DMS53 (cell line): ENCODE data around the gene LCN1.

Experiments used
- DNase-seq: peaks from one replicate; lab custom pipeline; 2025; lab: John Stamatoyannopoulos, UW

LCN1 gene

GRCh38 chr9:135488527-135488926, 32.7 kb upstream of the LCN1 start:
- no peak for DNase-seq

- DNase-seq = no peak
Observed at GRCh38 chr9:135489188-135489906, 31.9 kb upstream of the LCN1 start.

GRCh38 chr9:135490166-135490870, 30.9 kb upstream of the LCN1 start:
- DNase-seq = no peak

DNA sequence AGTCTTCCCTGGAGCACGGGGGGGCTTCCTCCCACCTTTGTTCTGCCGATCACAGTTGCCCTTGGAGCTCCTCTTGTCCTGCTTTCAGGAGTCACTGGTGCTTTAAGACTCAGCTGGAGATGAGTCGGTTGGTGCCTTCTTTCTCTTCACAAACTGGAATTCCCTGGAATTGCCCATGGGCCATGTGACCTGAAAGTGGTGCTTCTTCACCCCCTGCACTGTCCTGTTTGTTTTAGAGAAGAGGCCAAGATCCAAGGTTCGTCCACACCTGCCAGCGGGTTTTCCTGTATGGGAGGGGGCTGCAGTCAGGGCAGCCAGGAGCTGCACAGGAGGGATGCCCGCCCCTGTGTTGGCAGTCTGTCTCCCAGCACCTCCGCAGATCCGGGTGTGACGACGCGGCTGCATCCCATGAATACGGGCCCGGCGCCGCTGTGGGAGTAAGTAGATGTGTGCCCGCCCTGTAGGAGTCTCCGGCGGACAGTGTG, 30.2 kb upstream of the LCN1 start:
- no peak for DNase-seq

- DNase-seq = no peak
Observed at GRCh38 chr9:135491764-135492163, 29.5 kb upstream of the LCN1 start.

- no peak for DNase-seq
Observed at GRCh38 chr9:135492886-135493669, 28.2 kb upstream of the LCN1 start.

- DNase-seq = no peak
Observed at GRCh38 chr9:135494791-135495559, 26.3 kb upstream of the LCN1 start.

- no peak for DNase-seq
Observed at GRCh38 chr9:135498381-135499126, 22.7 kb upstream of the LCN1 start.

DNA sequence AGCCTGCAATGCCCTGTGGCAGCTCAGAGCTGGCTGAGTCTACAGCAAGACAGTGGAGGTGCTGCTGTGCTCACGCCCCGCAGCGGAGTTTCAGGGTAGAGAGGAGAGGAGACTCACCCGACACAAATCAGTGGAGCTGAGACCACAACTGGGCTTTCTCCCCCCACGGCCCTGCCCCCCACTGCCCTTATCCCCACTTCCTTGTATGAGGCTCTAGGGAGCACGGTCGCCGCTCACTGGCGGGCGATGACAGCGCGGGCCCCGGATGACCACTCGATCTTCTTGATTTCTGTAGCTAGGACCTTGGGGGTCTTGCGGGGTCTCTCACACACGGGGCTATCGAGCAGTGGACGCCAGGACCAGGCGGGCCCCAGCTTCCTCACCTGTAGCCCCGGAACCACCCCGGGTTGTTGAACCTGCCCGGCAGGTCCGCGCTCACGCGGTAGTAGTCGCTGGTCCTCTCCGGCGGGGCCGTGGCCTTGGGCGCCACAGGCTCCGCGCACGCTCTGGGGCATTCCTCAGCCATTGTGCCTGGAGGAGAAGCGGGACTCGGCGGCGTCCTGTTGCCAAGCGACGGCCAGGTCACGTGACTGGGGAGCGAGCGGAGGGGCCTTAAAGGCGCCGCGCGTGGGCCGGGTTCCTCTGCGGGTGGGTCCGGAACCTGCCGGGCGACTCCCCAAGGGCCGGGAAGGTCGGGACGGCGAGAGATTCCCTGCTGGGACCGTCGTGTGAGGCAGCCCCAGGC, 21.7 kb upstream of the LCN1 start:
- peak; percentile 97 for DNase-seq

- peak; percentile 71 for DNase-seq
Observed at GRCh38 chr9:135500071-135500524, 21.1 kb upstream of the LCN1 start.

- peak; percentile 95 for DNase-seq
Observed at GRCh38 chr9:135500525-135501260, 20.5 kb upstream of the LCN1 start, which contains the start of gene MRPS2. TSS of gene MRPS2 (plus strand) at chr9:135500682. CDS start at chr9:135500711, 29 bp downstream.

DNA sequence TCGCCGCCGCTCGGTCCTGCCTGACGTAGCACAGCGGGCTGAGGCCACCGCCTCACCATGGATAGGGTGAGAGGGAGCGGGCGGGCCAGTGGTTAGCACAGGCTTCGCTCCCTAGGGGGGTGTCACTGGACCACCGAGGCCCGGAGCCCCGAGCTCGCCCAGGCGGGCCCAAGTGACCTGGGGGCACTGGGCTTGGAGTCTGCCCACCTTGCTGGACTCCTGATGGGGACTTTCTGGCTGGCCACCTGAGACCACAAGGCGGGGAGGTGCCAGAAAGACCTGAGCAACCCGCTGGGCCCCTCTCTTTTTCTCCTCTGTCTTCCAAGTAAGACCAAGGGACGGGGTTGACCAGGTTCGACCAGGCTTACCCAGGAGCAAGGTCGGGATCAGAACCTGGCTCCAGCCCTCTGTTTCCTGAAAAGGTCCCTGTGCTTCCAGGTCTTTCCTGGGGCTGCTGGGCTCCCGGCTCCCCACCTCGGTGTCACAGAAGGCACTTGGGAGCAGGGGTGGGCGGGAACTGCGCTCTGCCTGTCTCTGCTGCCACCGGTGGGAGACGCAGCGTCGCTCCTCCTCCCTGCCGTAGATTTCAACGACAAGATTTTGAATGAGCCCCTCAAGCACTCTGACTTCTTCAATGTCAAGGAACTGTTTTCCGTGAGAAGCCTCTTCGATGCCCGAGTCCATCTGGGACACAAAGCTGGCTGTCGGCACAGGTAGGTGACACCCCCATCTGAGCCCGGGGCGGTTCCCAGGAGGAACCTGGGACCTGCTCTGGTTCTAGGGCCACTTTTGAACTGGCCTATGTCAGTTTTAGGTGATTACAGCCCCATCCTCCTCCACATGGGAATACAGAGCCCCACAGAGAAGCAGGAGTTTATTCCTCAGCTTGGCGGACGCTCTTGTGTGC, 19.7 kb upstream of the LCN1 start:
- peak; percentile 36 for DNase-seq

DNA sequence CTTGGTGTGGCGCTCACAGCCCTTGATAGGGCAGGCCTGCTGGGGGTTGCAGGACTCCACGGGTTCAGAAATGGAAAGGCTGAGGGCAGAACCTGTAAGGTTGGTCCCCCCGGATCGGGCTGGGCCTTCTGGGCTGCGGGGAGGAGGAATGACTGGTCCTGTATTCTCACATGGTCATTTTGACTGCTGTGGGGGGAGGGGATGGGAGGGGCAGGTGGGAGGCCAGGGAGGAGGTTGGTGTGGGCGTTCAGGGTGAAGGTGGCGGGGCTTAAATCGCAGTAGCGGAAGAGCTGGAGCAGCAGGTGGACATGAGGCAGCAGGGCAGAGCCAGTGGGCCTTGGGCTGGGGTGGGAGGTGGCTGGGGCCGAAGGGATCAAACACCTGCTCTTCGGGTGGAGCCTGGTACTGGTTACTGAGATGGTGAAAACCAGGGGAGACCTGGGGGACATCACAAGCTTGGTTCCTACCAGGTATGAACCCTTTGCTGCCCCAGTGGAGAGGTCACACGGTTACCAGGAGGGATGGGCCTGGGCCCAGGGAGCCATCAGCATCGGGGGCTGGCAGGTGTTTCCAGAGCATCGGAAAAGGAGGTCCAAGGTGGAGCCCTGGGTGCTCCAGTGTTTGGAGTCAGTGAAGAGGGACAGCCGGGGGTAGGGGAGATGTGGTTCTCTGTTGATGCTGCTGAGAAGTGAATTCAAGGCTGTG, 18.9 kb upstream of the LCN1 start:
- DNase-seq = no peak

DNA sequence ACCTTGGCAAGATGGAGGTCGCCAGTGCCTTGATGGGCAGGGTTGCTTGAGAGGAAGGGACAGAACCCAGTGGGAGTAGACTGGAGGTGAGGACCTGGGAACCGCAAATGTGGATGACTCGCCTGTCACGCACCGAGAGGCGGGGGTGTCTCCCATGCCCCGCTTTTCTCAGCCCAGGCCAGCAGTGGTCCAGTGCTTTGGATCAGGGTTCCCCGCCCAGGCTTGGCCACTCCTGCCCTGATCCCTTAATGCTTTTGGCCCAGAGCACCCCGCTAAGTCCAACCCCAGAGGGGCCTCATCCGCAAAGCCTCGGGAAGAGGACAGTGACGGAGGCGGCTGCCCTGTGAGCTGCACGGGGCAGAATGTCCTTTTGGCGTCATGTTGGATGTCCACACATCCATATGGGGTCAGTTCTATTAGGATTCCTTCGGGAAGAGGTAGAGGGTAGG, 18.3 kb upstream of the LCN1 start:
- DNase-seq = no peak

DNA sequence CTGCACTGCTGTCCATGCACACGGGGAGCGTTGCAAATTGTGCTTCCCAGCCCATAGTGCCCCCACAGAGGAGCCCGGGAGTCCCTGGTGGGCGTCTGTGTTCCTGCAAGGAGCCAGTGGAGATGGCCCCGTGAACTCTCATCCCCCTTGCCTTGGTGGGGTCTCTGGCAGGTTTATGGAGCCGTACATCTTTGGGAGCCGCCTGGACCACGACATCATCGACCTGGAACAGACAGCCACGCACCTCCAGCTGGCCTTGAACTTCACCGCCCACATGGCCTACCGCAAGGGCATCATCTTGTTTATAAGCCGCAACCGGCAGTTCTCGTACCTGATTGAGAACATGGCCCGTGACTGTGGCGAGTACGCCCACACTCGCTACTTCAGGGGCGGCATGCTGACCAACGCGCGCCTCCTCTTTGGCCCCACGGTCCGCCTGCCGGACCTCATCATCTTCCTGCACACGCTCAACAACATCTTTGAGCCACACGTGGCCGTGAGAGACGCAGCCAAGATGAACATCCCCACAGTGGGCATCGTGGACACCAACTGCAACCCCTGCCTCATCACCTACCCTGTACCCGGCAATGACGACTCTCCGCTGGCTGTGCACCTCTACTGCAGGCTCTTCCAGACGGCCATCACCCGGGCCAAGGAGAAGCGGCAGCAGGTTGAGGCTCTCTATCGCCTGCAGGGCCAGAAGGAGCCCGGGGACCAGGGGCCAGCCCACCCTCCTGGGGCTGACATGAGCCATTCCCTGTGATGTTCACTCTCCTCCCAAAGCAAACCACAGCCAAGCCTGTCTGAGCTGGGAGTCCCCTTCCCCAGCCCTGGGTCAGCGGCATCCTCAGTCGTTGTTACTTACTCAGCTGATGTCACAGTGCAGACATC, 17.6 kb upstream of the LCN1 start:
- no peak for DNase-seq
